T-helper 2 cell treated with Interferon-gamma antibody and Interleukin-4, amounts not matched to agents 5 μg/mL and 100 μg/mL, for 36 hours (primary cell): ENCODE results near the gene CTNNA2.

Experiments used
- DNase-seq: peaks from one replicate; pipeline ENCODE4 v3.0.0; 2021; ENCODE audit warnings: low spot score
- H3K27ac Mint-ChIP-seq: one replicate; pipeline ENCODE4 v1.8.0; 2021; ENCODE audit warnings: mild to moderate bottlenecking, mixed read lengths
- H3K27me3 Mint-ChIP-seq: one replicate; pipeline ENCODE4 v1.8.0; 2021; ENCODE audit warnings: low read depth, mixed read lengths
- H3K36me3 Mint-ChIP-seq: one replicate; pipeline ENCODE4 v1.8.0; 2021; ENCODE audit warnings: low read depth, mixed read lengths
- H3K4me1 Mint-ChIP-seq: one replicate; pipeline ENCODE4 v1.8.0; 2021; ENCODE audit warnings: low read depth, mixed read lengths
- H3K4me3 Mint-ChIP-seq: one replicate; pipeline ENCODE4 v1.8.0; 2022; ENCODE audit warnings: mild to moderate bottlenecking, moderate library complexity, mixed read lengths
- H3K9me3 Mint-ChIP-seq: one replicate; pipeline ENCODE4 v1.8.0; 2021; ENCODE audit warnings: mixed read lengths

The CTNNA2 gene

DNA sequence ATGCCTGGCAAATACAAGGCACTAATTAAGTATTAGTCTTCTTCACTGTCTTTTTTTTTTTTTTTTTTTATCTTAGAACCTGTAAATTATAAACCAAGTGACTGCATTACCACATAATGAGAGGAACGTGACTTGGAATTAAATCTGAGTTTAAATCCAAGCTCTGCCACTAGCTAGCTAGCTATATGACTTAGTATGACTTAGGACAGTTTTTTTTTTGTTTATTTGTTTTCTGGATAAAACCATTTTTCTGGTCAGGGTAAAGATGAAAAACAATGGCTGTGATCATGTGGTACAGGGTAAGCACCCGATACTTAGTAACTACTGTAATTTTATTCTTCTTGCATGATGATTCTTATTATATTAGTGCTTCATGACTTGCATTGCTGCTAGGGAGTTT, 983.5 kb downstream of the CTNNA2 start:
- Mint-ChIP-seq H3K9me3 (peaks cover 33% of the 10 kb centered on the region), H3K27ac (no peak overlapping the region), H3K4me1 (no peaks in the 10 kb centered on the region), H3K4me3 (no peak overlapping the region), H3K36me3 (no peaks in the 10 kb centered on the region), H3K27me3 (no peaks in the 10 kb centered on the region)
- no peak for DNase-seq

DNA sequence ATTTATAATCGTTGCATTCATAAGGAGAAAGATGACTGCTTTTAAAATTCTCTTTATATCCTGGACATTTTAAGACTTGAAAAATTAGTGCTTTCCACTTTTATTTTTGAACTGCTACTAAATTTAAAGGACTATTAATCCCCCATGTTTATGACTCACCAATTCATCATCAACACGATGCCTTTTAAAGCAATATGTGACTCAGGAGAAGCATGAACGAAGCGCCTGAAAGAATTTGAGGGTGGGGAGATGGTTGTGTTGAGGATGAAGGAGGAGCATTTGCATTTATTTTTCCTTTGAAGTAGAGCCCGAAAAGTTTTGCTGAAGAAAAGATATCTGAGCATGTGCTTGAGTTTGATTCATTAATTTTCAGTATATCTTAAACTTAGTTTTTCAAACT, 983.9 kb downstream of the CTNNA2 start:
- no peak for DNase-seq
- Mint-ChIP-seq H3K27me3 (no peaks in the 10 kb centered on the region), H3K9me3 (peaks cover 28% of the 10 kb centered on the region), H3K36me3 (no peaks in the 10 kb centered on the region), H3K4me1 (no peaks in the 10 kb centered on the region), H3K4me3 (no peak overlapping the region), H3K27ac (no peak overlapping the region)

GRCh38 chr2:80499095-80499494, 986.2 kb downstream of the CTNNA2 start:
- DNase-seq: no peak
- Mint-ChIP-seq H3K36me3 (no peaks in the 10 kb centered on the region), H3K27me3 (no peaks in the 10 kb centered on the region), H3K4me3 (no peak overlapping the region), H3K4me1 (no peaks in the 10 kb centered on the region), H3K9me3 (peaks cover 26% of the 10 kb centered on the region), H3K27ac (no peak overlapping the region)

GRCh38 chr2:80501874-80502624, 989.2 kb downstream of the CTNNA2 start:
- Mint-ChIP-seq H3K4me3 (no peak overlapping the region), H3K27ac (no peak overlapping the region), H3K9me3 (peaks cover 21% of the 10 kb centered on the region), H3K36me3 (no peaks in the 10 kb centered on the region), H3K4me1 (no peaks in the 10 kb centered on the region), H3K27me3 (no peaks in the 10 kb centered on the region)
- no peak for DNase-seq

- Mint-ChIP-seq H3K4me1 (no peaks in the 10 kb centered on the region), H3K9me3 (peaks cover 44% of the 10 kb centered on the region), H3K27me3 (no peaks in the 10 kb centered on the region), H3K27ac (no peak overlapping the region), H3K36me3 (no peaks in the 10 kb centered on the region), H3K4me3 (no peak overlapping the region)
- DNase-seq: no peak
Measured at GRCh38 chr2:80506563-80506962, 993.7 kb downstream of the CTNNA2 start.

DNA sequence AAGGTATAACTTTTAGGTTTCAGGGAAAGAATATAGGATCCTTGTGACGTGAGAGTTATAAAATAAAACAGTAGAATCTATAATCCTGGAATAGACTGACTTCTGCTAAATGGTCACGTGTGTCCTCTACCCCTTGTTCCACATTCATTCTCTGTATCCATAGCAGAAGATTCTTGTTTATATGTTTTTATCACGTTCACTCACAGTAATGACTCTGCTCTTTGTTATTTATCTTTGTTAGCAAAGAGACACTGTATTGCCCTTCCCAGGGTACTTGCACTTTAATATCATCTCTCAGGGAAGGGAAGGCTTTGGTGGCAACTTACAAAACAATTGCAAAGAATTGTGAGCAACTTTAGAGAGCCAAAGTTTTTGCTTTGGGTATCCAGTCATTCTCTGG, 997.9 kb downstream of the CTNNA2 start:
- Mint-ChIP-seq H3K4me1 (no peaks in the 10 kb centered on the region), H3K36me3 (no peaks in the 10 kb centered on the region), H3K27me3 (no peaks in the 10 kb centered on the region), H3K9me3 (peaks cover 49% of the 10 kb centered on the region), H3K4me3 (no peak overlapping the region), H3K27ac (no peak overlapping the region)
- DNase-seq: no peak

DNA sequence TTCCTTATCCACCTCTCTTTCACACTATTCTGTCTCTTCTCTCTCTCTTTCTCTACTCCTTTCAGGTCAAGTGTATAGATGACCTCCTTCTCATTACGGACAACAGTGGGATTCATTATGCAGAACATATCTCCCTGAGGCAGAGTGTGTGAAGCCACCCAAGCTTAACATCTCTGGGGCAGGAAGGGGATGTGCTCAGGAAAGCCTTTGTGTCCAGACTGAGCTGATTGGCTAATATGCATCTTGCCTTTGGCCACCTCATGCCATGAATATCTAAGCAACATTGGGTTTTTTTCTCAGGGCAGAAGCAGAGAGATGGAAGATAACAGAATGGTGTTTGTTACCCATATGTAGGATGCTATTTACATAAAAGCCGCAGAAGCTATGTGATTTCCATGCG, 1003.1 kb downstream of the CTNNA2 start:
- DNase-seq: no peak
- Mint-ChIP-seq H3K36me3 (no peaks in the 10 kb centered on the region), H3K27me3 (no peaks in the 10 kb centered on the region), H3K4me3 (no peak overlapping the region), H3K27ac (no peak overlapping the region), H3K9me3 (peaks cover 19% of the 10 kb centered on the region), H3K4me1 (no peaks in the 10 kb centered on the region)

- no peak overlapping the region for H3K27ac Mint-ChIP-seq
- H3K4me1 Mint-ChIP-seq: no peaks in the 10 kb centered on the region
- H3K36me3 Mint-ChIP-seq: no peaks in the 10 kb centered on the region
- H3K4me3 Mint-ChIP-seq: no peak overlapping the region
- peaks cover 18% of the 10 kb centered on the region for H3K9me3 Mint-ChIP-seq
- no peak for DNase-seq
- H3K27me3 Mint-ChIP-seq: no peaks in the 10 kb centered on the region
Measured at GRCh38 chr2:80517316-80517715, 1004.5 kb downstream of the CTNNA2 start.

DNA sequence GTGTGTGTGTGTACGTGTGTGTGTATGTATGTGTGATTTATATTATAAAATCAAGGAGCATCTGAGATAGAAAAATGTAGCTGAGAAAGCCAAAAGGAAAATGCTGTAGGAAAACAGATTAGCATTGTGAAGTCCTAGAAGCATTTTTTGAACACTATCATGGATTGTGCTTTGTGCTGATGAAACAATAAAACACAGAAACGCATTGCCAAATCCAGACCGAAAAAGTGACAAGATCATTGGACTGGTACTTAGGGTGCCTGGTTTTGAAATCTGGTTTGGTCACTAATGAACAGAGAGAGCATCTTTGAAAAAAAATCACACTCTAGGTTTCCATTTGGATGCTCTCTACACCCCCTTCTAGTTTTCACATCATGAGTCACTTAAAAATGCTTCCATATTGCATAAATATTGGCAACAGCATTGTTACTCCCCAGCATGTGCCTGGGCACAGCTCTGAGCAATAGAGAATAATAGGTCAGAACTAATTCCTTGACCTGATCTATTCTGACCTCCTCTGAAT, 1006.3 kb downstream of the CTNNA2 start:
- no peak overlapping the region for H3K27ac Mint-ChIP-seq
- H3K9me3 Mint-ChIP-seq: peaks cover 7% of the 10 kb centered on the region
- H3K36me3 Mint-ChIP-seq: no peaks in the 10 kb centered on the region
- no peaks in the 10 kb centered on the region for H3K27me3 Mint-ChIP-seq
- H3K4me3 Mint-ChIP-seq: no peak overlapping the region
- DNase-seq: no peak
- H3K4me1 Mint-ChIP-seq: no peaks in the 10 kb centered on the region

- Mint-ChIP-seq H3K9me3 (peaks cover 7% of the 10 kb centered on the region), H3K36me3 (no peaks in the 10 kb centered on the region), H3K4me1 (no peaks in the 10 kb centered on the region), H3K4me3 (no peak overlapping the region), H3K27me3 (no peaks in the 10 kb centered on the region), H3K27ac (no peak overlapping the region)
- DNase-seq: no peak
Measured at GRCh38 chr2:80519699-80520291, 1006.9 kb downstream of the CTNNA2 start.

DNA sequence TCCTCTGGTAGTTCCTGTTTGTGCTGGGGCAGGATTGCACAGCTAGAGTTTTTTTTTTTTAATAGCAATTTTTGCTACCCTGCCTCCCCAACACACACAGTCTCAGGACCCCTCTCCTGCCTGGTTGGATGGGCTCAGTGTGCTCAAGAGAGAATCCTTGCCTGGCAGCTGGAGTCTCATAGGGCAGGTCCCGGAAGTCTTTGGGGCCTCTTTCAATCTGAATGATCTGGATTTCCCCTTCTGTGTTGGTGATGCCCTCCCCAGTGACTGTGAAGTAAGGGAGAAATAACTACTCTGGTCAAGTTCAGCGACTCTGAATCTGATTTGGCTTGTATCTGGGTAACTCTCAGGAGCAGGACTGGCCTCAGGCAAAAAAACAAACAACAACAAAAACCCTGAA, 1012.3 kb downstream of the CTNNA2 start:
- Mint-ChIP-seq H3K36me3 (no peaks in the 10 kb centered on the region), H3K27me3 (no peaks in the 10 kb centered on the region), H3K27ac (no peak overlapping the region), H3K4me1 (no peaks in the 10 kb centered on the region), H3K4me3 (no peak overlapping the region), H3K9me3 (peaks cover 13% of the 10 kb centered on the region)
- DNase-seq: no peak

- H3K9me3 Mint-ChIP-seq: peaks cover 19% of the 10 kb centered on the region
- H3K4me1 Mint-ChIP-seq: no peaks in the 10 kb centered on the region
- no peaks in the 10 kb centered on the region for H3K27me3 Mint-ChIP-seq
- DNase-seq: no peak
- no peaks in the 10 kb centered on the region for H3K36me3 Mint-ChIP-seq
- H3K27ac Mint-ChIP-seq: no peak overlapping the region
- H3K4me3 Mint-ChIP-seq: no peak overlapping the region
Measured at GRCh38 chr2:80527119-80527518, 1014.3 kb downstream of the CTNNA2 start.

DNA sequence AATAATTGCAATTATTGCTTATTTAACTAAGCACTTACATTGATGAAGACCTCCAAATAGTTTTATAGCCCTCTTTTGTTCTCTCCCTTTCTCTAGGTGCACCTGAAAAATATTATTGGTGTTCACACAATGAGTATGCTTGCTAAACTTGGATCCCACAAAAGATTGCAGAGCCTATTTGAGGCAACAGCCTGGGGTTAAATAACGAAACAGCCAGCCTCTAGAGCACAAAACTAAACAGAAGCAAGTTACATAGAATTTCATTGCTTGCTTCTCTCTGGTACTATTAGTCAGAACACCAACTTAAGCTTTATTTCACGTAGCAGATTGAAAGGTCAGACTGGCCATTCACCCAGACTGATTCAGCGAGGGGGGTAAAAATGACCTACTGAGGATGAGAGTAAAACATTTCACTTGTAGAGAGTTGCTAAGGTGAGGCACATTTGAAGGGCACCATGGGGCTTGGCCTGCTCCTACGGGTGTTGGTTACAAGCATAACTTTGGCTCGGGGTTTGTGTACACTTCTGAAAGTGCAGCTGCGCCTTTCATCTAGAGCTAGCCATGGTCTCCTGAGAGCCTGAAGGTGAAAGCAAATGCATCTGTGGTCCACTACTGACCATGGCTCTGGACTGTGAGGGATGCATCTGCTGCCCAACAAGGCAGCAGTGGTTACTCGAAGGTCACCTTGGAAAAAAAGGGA, 1016.8 kb downstream of the CTNNA2 start:
- Mint-ChIP-seq H3K4me1 (no peaks in the 10 kb centered on the region), H3K36me3 (no peaks in the 10 kb centered on the region), H3K4me3 (no peak overlapping the region), H3K27me3 (no peaks in the 10 kb centered on the region), H3K9me3 (peaks cover 26% of the 10 kb centered on the region), H3K27ac (no peak overlapping the region)
- no peak for DNase-seq

- Mint-ChIP-seq H3K4me3 (no peak overlapping the region), H3K27me3 (no peaks in the 10 kb centered on the region), H3K4me1 (no peaks in the 10 kb centered on the region), H3K36me3 (no peaks in the 10 kb centered on the region), H3K27ac (no peak overlapping the region), H3K9me3 (peaks cover 31% of the 10 kb centered on the region)
- no peak for DNase-seq
Measured at GRCh38 chr2:80530442-80531064, 1017.7 kb downstream of the CTNNA2 start.
